ENCODE data around the gene NAP1L1.

- no peak for TF ChIP-seq POLR2A (IDR thresholded peaks at IDR 0.05)
- no peak for TF ChIP-seq CTCF (IDR thresholded peaks at IDR 0.05)
These were observed 58.6 kb downstream of the NAP1L1 start for GRCh38 chr12:76025601-76026575.

Measured in Peyer's patch (tissue), 4 donors.